ENCODE results near the gene DBN1.

- no peak for TF ChIP-seq CTCF (conservative IDR thresholded peaks at IDR 0.05; ENCODE audit: low read depth, low read length)
- no peak for TF ChIP-seq EZH2 (IDR thresholded peaks at IDR 0.05; ENCODE audit: borderline replicate concordance, low read depth, low read length, poor library complexity, severe bottlenecking)
Observed at GRCh38 chr5:177445917-177446199, 27.6 kb downstream of the DBN1 start.

All from A673 (cell line).